ENCODE measurements around the gene KIF6.

Gene KIF6

GRCh38 chr6:39574991-39575390 is 150.2 kb downstream of the KIF6 start (continued):
- TF ChIP-seq ZNF580 (tag by site-specific recombination; IDR thresholded peaks at IDR 0.05) (no peak), SCRT1 (tag by site-specific recombination; IDR thresholded peaks at IDR 0.05; ENCODE audit: borderline replicate concordance) (no peak)

GRCh38 chr6:39573541-39573940 is 151.7 kb downstream of the KIF6 start:
- Histone ChIP-seq H3K9me3 (ENCODE audit: control insufficient read depth, insufficient read depth, low read depth, low read length) (no peaks in the 10 kb centered on the region), H3K4me1 (ENCODE audit: control insufficient read depth, insufficient read depth, low read length) (peaks cover 4% of the 10 kb centered on the region; the same call in 1 of the 2 replicates), H3K27ac (ENCODE audit: extremely low read depth, low read depth, low read length) (no peak overlapping the region), H3K36me3 (ENCODE audit: control insufficient read depth in 2 of 2, insufficient read depth in 1 of 2, low read length in 2 of 2) (no peaks in the 10 kb centered on the region), H3K4me3 (ENCODE audit: low read depth, low read length) (no peak overlapping the region)
- TF ChIP-seq ZBTB48 (tag by site-specific recombination; IDR thresholded peaks at IDR 0.05) (no peak), ZNF202 (tag by site-specific recombination; IDR thresholded peaks at IDR 0.05; ENCODE audit: borderline replicate concordance) (no peak), ZNF76 (tag by site-specific recombination; IDR thresholded peaks at IDR 0.05; ENCODE audit: borderline replicate concordance, low read depth) (no peak)
- TF ChIP-seq, protein P1, sequence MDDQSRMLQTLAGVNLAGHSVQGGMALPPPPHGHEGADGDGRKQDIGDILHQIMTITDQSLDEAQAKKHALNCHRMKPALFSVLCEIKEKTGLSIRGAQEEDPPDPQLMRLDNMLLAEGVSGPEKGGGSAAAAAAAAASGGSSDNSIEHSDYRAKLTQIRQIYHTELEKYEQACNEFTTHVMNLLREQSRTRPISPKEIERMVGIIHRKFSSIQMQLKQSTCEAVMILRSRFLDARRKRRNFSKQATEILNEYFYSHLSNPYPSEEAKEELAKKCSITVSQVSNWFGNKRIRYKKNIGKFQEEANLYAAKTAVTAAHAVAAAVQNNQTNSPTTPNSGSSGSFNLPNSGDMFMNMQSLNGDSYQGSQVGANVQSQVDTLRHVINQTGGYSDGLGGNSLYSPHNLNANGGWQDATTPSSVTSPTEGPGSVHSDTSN (CRISPR knock-in tag; IDR thresholded peaks at IDR 0.05): no peak
- TF ChIP-seq, protein P2, sequence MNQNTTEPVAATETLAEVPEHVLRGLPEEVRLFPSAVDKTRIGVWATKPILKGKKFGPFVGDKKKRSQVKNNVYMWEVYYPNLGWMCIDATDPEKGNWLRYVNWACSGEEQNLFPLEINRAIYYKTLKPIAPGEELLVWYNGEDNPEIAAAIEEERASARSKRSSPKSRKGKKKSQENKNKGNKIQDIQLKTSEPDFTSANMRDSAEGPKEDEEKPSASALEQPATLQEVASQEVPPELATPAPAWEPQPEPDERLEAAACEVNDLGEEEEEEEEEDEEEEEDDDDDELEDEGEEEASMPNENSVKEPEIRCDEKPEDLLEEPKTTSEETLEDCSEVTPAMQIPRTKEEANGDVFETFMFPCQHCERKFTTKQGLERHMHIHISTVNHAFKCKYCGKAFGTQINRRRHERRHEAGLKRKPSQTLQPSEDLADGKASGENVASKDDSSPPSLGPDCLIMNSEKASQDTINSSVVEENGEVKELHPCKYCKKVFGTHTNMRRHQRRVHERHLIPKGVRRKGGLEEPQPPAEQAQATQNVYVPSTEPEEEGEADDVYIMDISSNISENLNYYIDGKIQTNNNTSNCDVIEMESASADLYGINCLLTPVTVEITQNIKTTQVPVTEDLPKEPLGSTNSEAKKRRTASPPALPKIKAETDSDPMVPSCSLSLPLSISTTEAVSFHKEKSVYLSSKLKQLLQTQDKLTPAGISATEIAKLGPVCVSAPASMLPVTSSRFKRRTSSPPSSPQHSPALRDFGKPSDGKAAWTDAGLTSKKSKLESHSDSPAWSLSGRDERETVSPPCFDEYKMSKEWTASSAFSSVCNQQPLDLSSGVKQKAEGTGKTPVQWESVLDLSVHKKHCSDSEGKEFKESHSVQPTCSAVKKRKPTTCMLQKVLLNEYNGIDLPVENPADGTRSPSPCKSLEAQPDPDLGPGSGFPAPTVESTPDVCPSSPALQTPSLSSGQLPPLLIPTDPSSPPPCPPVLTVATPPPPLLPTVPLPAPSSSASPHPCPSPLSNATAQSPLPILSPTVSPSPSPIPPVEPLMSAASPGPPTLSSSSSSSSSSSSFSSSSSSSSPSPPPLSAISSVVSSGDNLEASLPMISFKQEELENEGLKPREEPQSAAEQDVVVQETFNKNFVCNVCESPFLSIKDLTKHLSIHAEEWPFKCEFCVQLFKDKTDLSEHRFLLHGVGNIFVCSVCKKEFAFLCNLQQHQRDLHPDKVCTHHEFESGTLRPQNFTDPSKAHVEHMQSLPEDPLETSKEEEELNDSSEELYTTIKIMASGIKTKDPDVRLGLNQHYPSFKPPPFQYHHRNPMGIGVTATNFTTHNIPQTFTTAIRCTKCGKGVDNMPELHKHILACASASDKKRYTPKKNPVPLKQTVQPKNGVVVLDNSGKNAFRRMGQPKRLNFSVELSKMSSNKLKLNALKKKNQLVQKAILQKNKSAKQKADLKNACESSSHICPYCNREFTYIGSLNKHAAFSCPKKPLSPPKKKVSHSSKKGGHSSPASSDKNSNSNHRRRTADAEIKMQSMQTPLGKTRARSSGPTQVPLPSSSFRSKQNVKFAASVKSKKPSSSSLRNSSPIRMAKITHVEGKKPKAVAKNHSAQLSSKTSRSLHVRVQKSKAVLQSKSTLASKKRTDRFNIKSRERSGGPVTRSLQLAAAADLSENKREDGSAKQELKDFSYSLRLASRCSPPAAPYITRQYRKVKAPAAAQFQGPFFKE (tag by site-specific recombination; IDR thresholded peaks at IDR 0.05; ENCODE audit: borderline replicate concordance): no peak
- CTCF ChIA-PET: no interaction called here
- POLR2A ChIA-PET: no interaction called here

- no peak overlapping the region for H3K27ac ChIP-seq (ENCODE audit: extremely low read depth, low read depth, low read length)
- CTCF ChIA-PET: no interaction called here
- POLR2A ChIA-PET: no interaction called here
These were observed 152.4 kb downstream of the KIF6 start for GRCh38 chr6:39572661-39573340.

More at GRCh38 chr6:39572661-39573340, 152.4 kb downstream of the KIF6 start:
- Histone ChIP-seq H3K9me3 (ENCODE audit: control insufficient read depth, insufficient read depth, low read depth, low read length) (no peaks in the 10 kb centered on the region), H3K36me3 (ENCODE audit: control insufficient read depth in 2 of 2, insufficient read depth in 1 of 2, low read length in 2 of 2) (no peaks in the 10 kb centered on the region), H3K4me3 (ENCODE audit: low read depth, low read length) (no peak overlapping the region), H3K4me1 (ENCODE audit: control insufficient read depth, insufficient read depth, low read length) (peaks cover 4% of the 10 kb centered on the region; the same call in 1 of the 2 replicates)
- TF ChIP-seq ZNF660 (tag by site-specific recombination; IDR thresholded peaks at IDR 0.05): peak; percentile 43; the same call in 1 of the 2 replicates
- TF ChIP-seq, protein P3, sequence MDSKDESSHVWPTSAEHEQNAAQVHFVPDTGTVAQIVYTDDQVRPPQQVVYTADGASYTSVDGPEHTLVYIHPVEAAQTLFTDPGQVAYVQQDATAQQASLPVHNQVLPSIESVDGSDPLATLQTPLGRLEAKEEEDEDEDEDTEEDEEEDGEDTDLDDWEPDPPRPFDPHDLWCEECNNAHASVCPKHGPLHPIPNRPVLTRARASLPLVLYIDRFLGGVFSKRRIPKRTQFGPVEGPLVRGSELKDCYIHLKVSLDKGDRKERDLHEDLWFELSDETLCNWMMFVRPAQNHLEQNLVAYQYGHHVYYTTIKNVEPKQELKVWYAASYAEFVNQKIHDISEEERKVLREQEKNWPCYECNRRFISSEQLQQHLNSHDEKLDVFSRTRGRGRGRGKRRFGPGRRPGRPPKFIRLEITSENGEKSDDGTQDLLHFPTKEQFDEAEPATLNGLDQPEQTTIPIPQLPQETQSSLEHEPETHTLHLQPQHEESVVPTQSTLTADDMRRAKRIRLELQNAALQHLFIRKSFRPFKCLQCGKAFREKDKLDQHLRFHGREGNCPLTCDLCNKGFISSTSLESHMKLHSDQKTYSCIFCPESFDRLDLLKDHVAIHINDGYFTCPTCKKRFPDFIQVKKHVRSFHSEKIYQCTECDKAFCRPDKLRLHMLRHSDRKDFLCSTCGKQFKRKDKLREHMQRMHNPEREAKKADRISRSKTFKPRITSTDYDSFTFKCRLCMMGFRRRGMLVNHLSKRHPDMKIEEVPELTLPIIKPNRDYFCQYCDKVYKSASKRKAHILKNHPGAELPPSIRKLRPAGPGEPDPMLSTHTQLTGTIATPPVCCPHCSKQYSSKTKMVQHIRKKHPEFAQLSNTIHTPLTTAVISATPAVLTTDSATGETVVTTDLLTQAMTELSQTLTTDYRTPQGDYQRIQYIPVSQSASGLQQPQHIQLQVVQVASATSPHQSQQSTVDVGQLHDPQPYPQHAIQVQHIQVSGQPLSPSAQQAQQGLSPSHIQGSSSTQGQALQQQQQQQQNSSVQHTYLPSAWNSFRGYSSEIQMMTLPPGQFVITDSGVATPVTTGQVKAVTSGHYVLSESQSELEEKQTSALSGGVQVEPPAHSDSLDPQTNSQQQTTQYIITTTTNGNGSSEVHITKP (tag by site-specific recombination; IDR thresholded peaks at IDR 0.05): no peak
